Activated gamma-delta T cell (primary cell): Measurements from ENCODE around the gene IQCC.
"Not testable (repeated sequence)": the region's sequence is repeated elsewhere in the genome, so short reads cannot be mapped to it uniquely, and the experiment has no call there.

ENCODE experiments used
- DNase-seq: peaks from one replicate; lab custom pipeline; 2025; lab: John Stamatoyannopoulos, UW
- total RNA-seq, 2 donors: gene quantifications; one replicate each; lab custom pipeline; 2026; lab: John Stamatoyannopoulos, UW

IQCC gene
- total RNA-seq, result 3.9 to 4.4 reads per million in 2 donors

DNA sequence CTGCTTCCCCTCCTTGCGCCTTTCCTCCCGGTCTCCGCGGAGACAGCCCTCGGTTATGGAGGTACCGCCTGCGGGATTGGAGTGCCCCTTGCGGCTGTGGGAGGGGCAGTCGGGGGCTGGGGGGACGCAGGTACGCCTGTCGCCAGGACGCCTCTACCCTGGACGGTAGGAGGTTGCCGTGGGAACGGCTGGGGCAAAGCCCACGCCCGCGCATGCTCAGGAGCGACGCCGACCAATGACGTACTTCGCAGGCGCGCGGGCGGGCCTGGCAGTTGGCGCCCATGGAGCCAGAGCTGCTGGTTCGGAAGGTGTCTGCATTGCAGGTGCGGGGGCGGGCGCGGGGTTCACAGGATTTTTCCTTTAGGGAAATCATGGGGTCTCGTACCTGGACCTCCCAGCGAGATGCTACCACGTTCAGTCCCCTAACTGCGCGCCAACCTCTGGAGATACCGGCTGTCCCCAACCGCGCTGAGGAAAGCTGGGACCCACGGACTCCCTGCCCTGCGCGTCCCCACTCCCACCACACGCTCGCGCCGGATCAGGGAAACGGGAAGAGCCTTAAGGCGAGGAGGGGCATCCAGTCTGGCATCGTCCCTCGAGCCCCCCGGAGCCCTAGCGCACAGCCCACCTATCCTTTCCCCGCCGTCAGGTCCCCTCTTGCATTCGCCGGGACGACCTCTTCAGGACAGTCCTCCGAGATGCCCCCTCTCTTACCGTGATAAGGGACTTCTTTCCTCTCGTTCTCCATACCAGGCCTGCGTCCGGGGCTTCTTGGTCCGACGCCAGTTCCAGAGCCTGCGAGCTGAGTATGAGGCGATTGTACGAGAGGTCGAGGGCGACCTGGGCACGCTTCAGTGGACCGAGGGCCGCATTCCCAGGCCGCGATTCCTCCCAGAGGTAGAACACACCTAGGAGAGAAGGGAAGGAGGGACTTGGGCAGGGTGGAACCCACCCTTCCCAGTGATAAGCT, at the start of gene IQCC:
Gene IQCC (plus strand): TSS at position 271 of the 970 bp plus-strand sequence. CDS start 11 bp downstream, at position 282.
- DNase-seq, result peak; percentile 76

DNA sequence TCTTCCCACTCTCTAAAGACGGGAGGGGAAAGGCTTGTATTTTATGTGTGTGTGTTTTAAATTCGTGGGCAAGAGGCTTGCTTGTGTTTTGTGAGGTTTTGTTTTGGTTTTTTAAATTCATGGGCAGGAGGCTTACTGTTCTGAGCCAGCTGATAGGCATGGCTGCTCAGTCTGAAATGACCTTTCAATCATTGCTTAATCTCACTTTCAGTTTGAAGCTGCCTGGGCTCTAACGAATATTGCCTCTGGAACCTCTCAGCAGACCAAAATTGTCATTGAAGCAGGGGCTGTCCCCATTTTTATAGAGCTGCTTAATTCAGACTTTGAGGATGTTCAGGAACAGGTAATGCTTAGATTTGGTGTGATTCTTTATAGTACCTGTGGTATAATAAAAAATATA, 46.3 kb upstream of the IQCC start:
- DNase-seq, result no peak

DNA sequence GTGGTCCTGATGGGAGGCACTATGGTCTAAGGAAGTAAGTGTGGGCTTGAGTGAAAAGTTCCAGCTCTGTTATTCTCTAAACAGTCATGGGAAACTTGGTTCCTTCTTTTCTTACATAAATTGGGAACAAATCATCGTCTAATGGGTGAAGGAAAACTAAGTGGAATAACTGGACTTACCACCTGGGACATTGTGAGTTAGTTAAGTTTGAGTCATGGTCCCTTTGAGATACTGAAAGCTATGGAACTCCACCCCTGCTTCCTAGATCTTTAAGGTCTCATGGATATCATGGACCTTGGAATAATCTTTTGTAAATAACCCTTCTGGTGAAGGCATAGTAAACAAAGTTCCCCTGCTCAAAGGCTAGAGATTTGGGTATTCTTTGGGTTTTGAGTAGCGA, 42.1 kb upstream of the IQCC start:
- DNase-seq, result no peak

DNA sequence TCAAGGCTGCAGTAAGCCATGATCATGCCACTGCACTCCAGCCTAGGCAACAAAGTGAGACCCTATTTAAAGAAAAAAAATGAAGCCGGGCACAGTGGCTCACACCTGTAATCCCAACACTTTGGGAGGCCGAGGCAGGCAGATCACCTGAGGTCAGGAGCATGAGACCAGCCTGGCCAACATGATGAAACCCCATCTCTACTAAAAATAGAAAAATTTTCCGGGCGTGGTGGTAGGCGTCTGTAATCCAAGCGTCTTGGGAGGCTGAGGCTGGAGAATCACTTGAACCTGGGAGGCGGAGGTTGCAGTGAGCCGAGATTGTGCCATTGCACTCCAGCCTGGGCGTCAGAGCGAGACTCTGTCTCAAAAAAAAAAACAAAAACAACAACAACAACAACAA, 39.8 kb upstream of the IQCC start:
- not testable (repeated sequence) for DNase-seq

DNA sequence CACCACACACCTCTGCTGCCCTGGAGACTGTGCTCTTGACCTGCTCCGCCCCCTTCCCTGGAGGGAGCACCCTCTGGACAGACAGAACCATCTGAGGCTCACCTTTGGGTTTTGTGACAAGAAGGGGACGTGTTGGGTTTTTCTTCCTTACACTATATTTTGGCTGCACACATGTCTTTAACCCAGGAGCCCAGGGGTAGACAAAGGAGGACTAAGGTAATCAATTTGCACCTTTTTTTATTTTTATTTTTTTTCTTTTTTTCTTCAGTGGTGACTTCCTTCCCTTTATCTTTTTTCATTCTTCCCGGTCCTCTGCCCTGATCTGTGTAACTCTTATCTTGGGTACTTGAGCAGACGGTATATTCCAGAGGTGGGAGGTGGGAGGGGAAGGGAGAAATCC, 34.5 kb upstream of the IQCC start:
- DNase-seq, result no peak

DNA sequence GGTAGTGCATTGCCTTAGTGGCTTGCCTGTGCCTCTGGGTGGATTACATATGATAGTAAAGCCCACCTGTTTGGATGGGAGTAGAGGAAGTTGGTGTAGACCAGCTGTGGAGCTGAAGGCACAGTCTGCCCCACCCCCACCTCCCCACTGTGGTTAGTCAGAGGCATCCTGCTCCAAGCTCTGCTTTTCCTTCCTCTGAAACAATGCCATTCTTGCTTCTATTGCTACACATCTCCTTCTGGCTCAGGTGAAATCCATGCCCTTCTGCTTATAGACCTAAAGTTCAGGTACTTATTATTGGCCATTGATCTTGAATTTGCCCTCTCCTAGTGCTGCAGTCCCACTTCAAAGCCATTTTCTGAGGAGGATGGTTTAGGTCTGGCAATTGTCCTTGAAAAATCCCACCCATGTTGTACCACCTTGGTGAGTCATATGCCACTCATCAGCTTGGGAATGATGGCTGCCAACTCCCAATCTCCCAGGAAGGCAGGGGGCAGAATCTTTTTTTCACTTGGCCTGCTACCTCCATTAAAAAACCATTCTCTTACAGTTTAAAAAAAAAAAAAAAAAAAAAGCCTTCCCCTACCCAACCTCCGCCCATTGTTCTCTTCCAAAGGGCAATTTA, 32.7 kb upstream of the IQCC start:
- DNase-seq, result no peak

DNA sequence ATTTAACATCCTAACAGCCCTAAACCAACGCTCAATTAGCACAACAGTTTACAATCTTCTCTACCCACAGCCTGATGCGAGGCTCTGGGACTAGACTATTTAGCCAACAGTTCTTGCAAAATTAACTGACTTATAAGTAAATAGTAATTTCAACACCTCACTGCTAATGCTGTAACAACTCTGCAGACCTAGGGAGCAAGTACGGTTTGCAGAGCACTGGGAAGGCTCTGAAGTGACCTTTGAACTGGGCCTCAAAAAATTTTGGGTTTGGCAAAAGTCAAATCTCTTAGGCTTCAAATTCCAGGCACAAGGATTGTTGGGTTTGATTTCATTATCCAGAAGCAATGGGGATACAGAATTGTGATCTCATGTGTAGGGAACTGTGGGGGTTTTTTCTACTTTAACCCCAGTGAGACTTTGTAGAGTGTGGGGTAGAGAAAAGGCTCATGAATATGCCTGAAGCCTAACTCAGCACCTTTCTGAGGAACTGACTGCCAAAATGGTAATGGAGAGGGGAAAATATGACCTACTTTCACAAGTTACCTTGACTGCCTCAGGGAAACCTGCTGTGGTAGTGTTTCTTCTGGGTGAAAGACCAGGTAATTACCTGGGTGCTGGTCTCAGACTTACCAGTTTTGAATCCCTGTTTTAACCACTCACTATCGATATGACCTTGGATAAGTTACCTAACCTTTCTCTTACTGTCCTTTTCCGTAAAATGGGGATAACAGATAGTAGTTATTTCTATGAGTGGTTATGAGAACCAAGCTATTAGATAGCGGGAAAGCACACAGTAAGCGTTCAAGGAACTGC, 26.9 kb upstream of the IQCC start:
- DNase-seq, result no peak

DNA sequence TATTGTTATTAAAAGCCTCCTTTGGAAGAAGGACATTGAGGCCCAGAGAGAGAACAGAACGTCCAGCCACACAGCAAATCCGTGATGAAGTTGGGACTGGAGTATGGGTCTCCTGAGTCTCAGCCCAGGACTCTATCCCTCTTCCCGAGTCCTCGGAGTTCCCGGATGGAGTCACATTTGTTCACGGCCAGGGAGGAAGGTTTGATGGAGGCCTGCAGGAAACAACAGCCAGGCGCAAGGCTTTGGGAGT, 26.4 kb upstream of the IQCC start:
- no peak for DNase-seq

DNA sequence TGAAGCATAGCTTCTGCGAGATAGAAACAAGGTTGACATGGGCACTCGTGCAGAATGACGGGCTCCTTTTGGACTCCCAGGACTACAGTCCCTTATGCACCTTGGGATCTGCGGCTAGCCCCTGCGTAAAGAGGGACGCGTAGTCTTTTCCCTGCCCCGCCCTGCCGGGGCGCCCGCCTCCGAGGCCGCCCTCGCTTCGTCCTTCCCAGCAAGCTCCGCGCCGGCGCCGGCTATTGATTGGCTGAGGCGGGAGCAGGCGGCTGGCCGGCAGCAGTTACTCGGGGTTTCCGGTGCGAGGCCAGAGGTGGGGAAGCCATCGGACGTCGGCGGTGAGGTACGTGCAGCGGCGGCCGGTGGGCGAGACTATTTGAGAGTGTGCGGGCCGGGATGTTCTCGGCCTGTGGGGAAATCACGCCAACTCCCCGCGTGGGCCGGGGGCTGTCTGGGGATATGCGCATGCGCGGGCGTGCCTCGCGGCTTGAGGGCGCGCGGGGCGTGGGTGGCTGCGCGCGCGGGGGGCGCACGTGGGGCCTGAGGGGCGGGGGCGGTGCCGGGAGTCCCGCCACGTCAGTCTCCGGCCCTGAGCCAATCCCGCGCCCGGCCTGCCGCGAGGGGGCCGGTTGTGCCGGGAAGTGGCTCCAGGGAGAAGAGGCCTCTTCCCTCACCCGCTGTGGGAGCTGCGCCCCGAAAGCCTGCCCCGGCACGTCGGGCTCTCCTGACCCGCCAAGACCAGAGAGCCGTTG, 25.9 kb upstream of the IQCC start, which contains the start of gene TXLNA:
Gene TXLNA (plus strand): TSS at position 233 of the 743 bp plus-strand sequence. CDS start 671 bp downstream, outside the sequence.
- DNase-seq, result peak; percentile 85

DNA sequence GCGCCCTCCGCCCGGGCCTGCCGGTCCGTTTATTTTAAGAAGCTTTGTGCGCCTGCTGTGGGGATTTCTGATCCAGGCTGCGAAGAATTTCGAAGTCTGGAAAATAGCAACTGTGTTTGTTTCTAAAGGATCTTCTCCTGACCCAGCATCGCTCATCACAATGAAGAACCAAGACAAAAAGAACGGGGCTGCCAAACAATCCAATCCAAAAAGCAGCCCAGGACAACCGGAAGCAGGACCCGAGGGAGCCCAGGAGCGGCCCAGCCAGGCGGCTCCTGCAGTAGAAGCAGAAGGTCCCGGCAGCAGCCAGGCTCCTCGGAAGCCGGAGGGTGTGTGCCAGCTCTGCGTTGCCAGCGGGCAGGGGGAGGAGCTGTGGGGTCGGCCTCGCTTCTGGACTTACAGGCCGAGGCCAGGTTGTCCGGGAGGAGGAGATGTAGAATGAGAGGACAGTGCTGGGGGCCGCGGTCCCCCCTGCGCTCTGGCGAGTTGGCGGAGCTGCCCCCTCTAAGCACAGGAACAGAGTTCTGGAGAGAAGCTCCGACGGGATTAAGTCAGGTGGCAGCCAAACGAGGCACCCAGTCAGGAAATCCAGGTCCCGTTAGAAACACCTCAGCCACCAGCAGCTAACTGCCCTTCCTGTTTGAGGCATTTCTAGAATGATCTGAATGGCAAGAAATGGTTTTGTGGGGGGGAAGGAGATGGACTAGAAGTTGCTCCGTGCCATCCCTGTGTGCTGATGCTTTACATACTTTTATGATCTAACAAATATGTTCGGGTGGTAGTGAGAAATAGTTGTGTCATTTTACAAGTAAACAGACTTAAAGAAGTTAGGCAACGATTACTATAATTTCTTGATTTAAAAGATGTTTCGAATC, 25.0 kb upstream of the IQCC start:
- DNase-seq, result peak; percentile 19

DNA sequence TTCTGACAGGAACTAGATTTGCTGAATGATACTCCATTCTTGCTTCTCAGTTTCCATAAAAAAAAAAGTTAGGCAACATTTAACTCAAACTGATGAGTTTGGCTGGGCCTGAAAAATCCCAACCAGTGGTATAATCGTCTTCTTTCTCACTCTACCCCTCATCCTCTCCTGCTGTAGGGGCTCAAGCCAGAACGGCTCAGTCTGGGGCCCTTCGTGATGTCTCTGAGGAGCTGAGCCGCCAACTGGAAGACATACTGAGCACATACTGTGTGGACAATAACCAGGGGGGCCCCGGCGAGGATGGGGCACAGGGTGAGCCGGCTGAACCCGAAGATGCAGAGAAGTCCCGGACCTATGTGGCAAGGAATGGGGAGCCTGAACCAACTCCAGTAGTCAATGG, 24.4 kb upstream of the IQCC start:
- no peak for DNase-seq

DNA sequence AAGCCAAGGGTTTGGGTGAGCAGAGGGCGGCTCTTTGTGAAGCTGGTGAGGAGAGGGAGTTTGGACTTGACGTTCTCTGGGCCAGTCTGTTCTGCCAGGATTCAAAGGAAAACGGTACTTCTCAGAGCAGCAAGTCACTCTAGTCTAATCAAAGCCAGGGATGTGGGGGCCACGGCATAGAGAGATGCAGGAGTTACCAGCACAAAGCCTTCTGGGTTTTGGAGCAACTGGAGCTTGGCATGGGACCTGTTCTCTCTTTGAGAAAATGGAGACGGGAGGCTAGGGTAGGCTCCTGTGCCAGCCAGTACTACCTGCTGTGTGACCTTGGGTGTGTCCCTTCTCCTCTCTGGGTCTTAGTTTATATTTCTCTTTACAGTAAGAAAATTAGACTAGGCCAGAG, 23.9 kb upstream of the IQCC start:
- DNase-seq, result no peak

DNA sequence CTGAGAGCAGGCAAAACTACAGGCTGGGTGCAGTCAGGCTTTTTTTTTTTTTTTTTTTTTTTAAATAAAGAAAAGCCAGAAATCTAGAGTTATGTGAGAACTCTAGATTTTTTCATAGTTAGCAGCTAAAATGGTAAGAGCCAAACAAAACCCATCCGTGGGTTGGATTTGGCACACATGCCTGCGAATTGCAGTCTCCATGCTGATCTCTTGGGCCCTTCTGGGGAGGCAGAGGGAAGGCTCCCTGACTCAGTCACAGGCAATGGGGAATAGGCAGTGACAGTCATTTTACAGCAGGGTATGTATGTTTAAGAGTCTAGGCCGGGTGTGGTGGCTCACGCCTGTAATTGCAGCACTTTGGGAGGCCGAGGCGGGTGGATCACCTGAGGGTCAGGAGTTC, 23.4 kb upstream of the IQCC start:
- DNase-seq, result no peak

DNA sequence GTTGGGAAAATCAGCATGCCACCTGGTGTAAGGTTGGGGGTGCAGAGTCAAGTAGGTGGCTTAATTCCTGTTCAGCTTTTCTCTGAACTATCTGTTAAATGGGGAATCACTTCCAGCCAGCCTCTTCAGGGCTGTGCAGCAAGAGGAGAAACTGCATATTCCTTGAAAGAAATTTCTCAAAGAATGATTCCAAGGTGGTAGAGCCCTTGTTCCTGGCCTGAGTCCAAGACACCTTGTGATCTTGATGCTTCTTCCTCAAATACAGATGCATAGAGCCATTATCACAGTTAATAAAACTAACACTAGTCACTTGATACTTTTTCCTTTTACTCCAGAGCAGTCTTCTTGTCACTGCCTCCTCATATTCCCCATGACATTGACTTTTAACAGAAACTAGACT, 20.8 kb upstream of the IQCC start:
- no peak for DNase-seq

DNA sequence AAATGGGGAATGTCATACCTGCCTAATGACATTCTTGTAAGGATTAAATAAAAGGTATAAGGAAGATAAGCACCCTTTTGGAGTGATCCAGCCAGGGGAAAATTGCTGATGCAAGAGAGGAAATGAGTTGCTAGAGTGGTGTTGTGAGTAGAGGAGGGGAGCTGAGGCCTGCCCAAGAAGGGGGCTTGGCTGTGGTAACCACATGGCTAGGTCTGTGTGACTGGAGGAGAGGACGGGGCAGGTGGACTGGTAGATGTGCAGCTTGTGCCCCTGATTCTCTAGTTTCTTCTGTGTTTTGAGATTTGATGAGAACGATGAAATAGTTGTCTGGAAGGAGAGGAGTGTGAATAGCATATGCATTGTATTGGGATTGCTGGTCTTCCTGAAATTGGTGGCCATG, 19.4 kb upstream of the IQCC start:
- DNase-seq, result no peak

DNA sequence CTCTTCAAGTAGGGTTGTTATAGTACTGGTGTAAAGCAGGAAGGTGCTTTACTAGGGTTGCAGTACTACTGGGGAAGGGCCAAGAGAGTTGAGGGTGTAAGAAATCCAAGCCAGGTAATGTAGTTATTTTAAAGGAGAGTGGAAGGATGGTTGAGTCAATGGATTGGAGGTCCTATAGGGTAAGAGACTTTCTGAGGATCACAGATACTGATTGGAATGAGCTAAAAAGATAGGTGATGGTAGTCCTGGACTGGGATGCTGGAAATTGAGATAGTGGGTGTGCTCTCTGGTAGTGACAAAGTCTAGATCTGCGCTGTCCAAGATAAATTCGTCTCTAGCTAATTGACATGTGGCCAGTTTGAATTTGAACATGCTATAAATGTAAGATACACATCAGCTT, 19.0 kb upstream of the IQCC start:
- no peak for DNase-seq

DNA sequence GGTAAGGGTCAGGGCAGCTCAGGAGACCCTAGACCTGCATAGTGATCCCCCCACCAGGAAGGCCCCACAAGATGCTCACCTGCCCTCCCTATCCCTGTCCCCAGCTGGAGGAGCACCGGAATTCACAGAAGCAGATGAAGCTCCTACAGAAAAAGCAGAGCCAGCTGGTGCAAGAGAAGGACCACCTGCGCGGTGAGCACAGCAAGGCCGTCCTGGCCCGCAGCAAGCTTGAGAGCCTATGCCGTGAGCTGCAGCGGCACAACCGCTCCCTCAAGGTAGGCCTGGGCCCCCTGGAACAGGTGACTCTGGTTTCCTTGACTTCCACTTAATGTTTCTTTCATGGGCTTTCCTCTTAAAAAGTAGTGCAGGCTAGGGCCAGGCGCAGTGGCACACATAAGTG, 17.6 kb upstream of the IQCC start:
- no peak for DNase-seq

DNA sequence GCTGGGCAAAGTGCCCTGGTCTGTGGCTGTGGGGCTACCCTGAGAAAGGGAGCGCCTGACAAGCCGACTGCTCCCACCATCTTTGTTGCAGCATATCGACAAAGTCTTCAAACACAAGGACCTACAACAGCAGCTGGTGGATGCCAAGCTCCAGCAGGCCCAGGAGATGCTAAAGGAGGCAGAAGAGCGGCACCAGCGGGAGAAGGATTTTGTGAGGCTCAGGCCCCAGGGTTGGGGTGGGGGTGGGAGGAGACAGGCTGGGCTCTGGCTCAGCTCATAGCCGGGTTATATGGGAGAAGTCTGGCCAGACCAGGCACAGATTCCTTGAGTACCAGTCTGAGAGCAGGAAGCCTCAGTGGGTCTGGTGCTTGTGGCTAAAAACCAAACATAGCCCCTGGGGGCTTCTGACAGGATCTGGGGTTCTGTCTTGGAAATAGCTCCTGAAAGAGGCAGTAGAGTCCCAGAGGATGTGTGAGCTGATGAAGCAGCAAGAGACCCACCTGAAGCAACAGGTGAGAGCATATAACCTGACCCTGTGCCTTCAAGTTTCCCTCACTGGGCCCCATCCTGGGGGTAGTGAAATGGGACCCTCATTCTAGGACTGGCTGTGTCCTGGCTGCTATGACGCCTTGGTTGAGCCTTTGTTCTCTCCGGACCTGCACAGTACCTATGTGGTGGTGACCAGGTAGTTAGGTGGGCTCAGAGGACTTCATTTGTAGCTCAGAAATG, 13.1 kb upstream of the IQCC start:
- DNase-seq, result no peak

DNA sequence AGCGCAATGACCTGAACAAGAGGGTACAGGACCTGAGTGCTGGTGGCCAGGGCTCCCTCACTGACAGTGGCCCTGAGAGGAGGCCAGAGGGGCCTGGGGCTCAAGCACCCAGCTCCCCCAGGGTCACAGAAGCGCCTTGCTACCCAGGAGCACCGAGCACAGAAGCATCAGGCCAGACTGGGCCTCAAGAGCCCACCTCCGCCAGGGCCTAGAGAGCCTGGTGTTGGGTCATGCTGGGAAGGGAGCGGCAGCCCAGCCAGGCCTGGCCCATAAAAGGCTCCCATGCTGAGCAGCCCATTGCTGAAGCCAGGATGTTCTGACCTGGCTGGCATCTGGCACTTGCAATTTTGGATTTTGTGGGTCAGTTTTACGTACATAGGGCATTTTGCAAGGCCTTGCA, 10.5 kb upstream of the IQCC start:
- DNase-seq, result no peak

DNA sequence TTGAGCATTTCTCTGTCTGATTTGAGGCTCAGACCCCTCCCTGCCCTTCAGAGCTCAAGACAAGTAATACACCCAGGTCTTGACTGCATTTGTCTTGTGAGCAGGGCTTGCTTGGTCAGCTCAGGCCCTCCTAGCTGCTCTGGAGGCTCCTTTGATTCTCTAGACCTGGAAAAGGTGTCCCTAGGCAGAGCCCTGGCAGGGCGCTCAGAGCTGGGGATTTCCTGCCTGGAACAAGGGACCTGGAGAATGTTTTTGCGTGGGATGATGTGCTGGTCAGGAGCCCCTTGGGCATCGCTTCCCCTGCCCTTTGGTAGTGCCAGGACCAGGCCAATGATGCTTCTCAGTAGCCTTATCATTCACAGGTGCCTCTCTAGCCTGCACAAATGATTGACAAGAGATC, 9.9 kb upstream of the IQCC start:
- no peak for DNase-seq
